ENCODE measurements around the gene LDAH.

LDAH gene

GRCh38 chr2:20781656-20782265 is 41.1 kb downstream of the LDAH start:
- no peak for DNase-seq (ENCODE audit: extremely low read depth in 1 of 2, low read depth in 1 of 2)

GRCh38 chr2:20771299-20771698 is 51.6 kb downstream of the LDAH start:
- no peak for DNase-seq (ENCODE audit: extremely low read depth in 1 of 2, low read depth in 1 of 2)

- DNase-seq (ENCODE audit: extremely low read depth in 1 of 2, low read depth in 1 of 2) = no peak
Measured at GRCh38 chr2:20766798-20767644, 55.9 kb downstream of the LDAH start.

GRCh38 chr2:20766213-20766612 is 56.7 kb downstream of the LDAH start:
- DNase-seq (ENCODE audit: extremely low read depth in 1 of 2, low read depth in 1 of 2) = no peak

- no peak for DNase-seq (ENCODE audit: extremely low read depth in 1 of 2, low read depth in 1 of 2)
Measured at GRCh38 chr2:20762945-20763683, 59.8 kb downstream of the LDAH start.

GRCh38 chr2:20759487-20759886 is 63.4 kb downstream of the LDAH start:
- no peak for DNase-seq (ENCODE audit: extremely low read depth in 1 of 2, low read depth in 1 of 2)

- no peak for DNase-seq (ENCODE audit: extremely low read depth in 1 of 2, low read depth in 1 of 2)
Measured at GRCh38 chr2:20758997-20759396, 63.9 kb downstream of the LDAH start.

GRCh38 chr2:20757405-20758090 is 65.4 kb downstream of the LDAH start:
- DNase-seq (ENCODE audit: extremely low read depth in 1 of 2, low read depth in 1 of 2) = no peak

GRCh38 chr2:20755132-20755800 is 67.6 kb downstream of the LDAH start:
- no peak for DNase-seq (ENCODE audit: extremely low read depth in 1 of 2, low read depth in 1 of 2)

GRCh38 chr2:20752293-20752692 is 70.6 kb downstream of the LDAH start:
- DNase-seq (ENCODE audit: extremely low read depth in 1 of 2, low read depth in 1 of 2) = no peak

- no peak for DNase-seq (ENCODE audit: extremely low read depth in 1 of 2, low read depth in 1 of 2)
Measured at GRCh38 chr2:20747317-20747716, 75.6 kb downstream of the LDAH start.

- DNase-seq (ENCODE audit: extremely low read depth in 1 of 2, low read depth in 1 of 2) = no peak
Measured at GRCh38 chr2:20745924-20746555, 76.9 kb downstream of the LDAH start.

GRCh38 chr2:20744366-20745335 is 78.2 kb downstream of the LDAH start:
- DNase-seq (ENCODE audit: extremely low read depth in 1 of 2, low read depth in 1 of 2) = no peak

GRCh38 chr2:20738772-20739171 is 84.1 kb downstream of the LDAH start:
- DNase-seq (ENCODE audit: extremely low read depth in 1 of 2, low read depth in 1 of 2) = no peak

GRCh38 chr2:20737505-20737904 is 85.4 kb downstream of the LDAH start:
- DNase-seq (ENCODE audit: extremely low read depth in 1 of 2, low read depth in 1 of 2) = no peak

GRCh38 chr2:20728114-20728758 is 94.7 kb downstream of the LDAH start:
- DNase-seq (ENCODE audit: extremely low read depth in 1 of 2, low read depth in 1 of 2) = no peak

GRCh38 chr2:20726913-20727312 is 96.0 kb downstream of the LDAH start:
- no peak for DNase-seq (ENCODE audit: extremely low read depth in 1 of 2, low read depth in 1 of 2)

GRCh38 chr2:20725782-20726181 is 97.1 kb downstream of the LDAH start:
- DNase-seq (ENCODE audit: extremely low read depth in 1 of 2, low read depth in 1 of 2) = no peak
